Brain microvascular endothelial cell (primary cell): Measurements from ENCODE around the gene SLAIN2.

Experiments
- DNase-seq: peaks from one replicate; pipeline ENCODE4 v3.0.0-alpha.2; 2020
- H3K27ac ChIP-seq: fragments of 250-450 bp; sonication (Bioruptor Pico); 2 replicates; pipeline ENCODE4 v1.5.1; 2020; ENCODE audit warnings: mild to moderate bottlenecking, moderate library complexity
- H3K27me3 ChIP-seq: fragments of 250-450 bp; sonication (Bioruptor Pico); replicated peaks from 2 replicates; pipeline ENCODE4 v1.5.1; 2020; ENCODE audit warnings: mild to moderate bottlenecking
- H3K36me3 ChIP-seq: fragments of 250-450 bp; sonication (Bioruptor Pico); replicated peaks from 2 replicates; pipeline ENCODE4 v1.5.1; 2020; ENCODE audit warnings: mild to moderate bottlenecking
- H3K4me3 ChIP-seq: 2 replicates; pipeline ENCODE4 v1.5.1; 2011; ENCODE audit warnings: low read depth, mild to moderate bottlenecking, control low read depth, low read length, moderate library complexity
- CTCF ChIP-seq: IDR thresholded peaks from 2 replicates; pipeline ENCODE4 v1.5.1; 2011; ENCODE audit warnings: low read depth, mild to moderate bottlenecking, moderate library complexity, low read length, control low read depth, inconsistent platforms; ENCODE audit errors: missing control alignments
- in situ Hi-C: cut with HindIII; loops from 2 replicates; pipeline ENCODE4 v1.10.0; 2017; ENCODE audit warnings: low sequenced_read_pairs, low pct_ligation_motif_present

Gene SLAIN2

GRCh38 chr4:48396043-48396442 lies 54.7 kb downstream of the SLAIN2 start:
- Histone ChIP-seq H3K27ac (no peak overlapping the region), H3K36me3 (peaks cover 6% of the 10 kb centered on the region), H3K4me3 (no peak overlapping the region), H3K27me3 (no peaks in the 10 kb centered on the region)
- in situ Hi-C loops = no loop called here
- no peak for TF ChIP-seq CTCF
- DNase-seq = no peak

GRCh38 chr4:48400416-48400815 lies 59.1 kb downstream of the SLAIN2 start:
- in situ Hi-C loops = no loop called here
- Histone ChIP-seq H3K36me3 (peaks cover 3% of the 10 kb centered on the region), H3K27ac (no peak overlapping the region), H3K27me3 (no peaks in the 10 kb centered on the region), H3K4me3 (no peak overlapping the region)
- no peak for TF ChIP-seq CTCF
- DNase-seq = no peak

GRCh38 chr4:48403358-48403757 lies 62.0 kb downstream of the SLAIN2 start:
- in situ Hi-C loops = no loop called here
- no peak for TF ChIP-seq CTCF
- no peaks in the 10 kb centered on the region for H3K36me3 ChIP-seq

GRCh38 chr4:48403779-48404178 lies 62.5 kb downstream of the SLAIN2 start:
- no peaks in the 10 kb centered on the region for H3K27me3 ChIP-seq
- in situ Hi-C loops = no loop called here
- H3K4me3 ChIP-seq = no peak overlapping the region
- no peak for DNase-seq
- no peak for TF ChIP-seq CTCF
- H3K36me3 ChIP-seq = no peaks in the 10 kb centered on the region
- no peak overlapping the region for H3K27ac ChIP-seq

More at GRCh38 chr4:48403358-48403757, 62.0 kb downstream of the SLAIN2 start:
- Histone ChIP-seq H3K4me3 (no peak overlapping the region), H3K27me3 (no peaks in the 10 kb centered on the region), H3K27ac (no peak overlapping the region)
- DNase-seq = no peak

- no peaks in the 10 kb centered on the region for H3K27me3 ChIP-seq
- no peak for DNase-seq
- no peak for TF ChIP-seq CTCF
- in situ Hi-C loops = no loop called here
- H3K27ac ChIP-seq = no peak overlapping the region
- peaks cover 5% of the 10 kb centered on the region for H3K36me3 ChIP-seq
- no peak overlapping the region for H3K4me3 ChIP-seq
Observed at GRCh38 chr4:48405924-48406323, 64.6 kb downstream of the SLAIN2 start.

- TF ChIP-seq CTCF = no peak
- Histone ChIP-seq H3K27me3 (no peaks in the 10 kb centered on the region), H3K36me3 (peaks cover 6% of the 10 kb centered on the region), H3K4me3 (no peak overlapping the region), H3K27ac (no peak overlapping the region)
- DNase-seq = no peak
- in situ Hi-C loops = no loop called here
Observed at GRCh38 chr4:48409203-48409602, 67.9 kb downstream of the SLAIN2 start.
